ENCODE data around the gene SEC22A. TPM values are rescaled to one million over a fixed set of nuclear protein-coding genes. Genes with fewer than 3 reads are reported as not detected.

SEC22A gene
- total RNA-seq, 1 donor from 2014 or later, result 6.4 TPM

- H3K4me3 ChIP-seq, result no peak overlapping the region
- DNase-seq (ENCODE audit: low spot score in 2 of 2), result no peak
- TF ChIP-seq CTCF (IDR thresholded peaks at IDR 0.05), result no peak
- intact Hi-C loops (cut with DNase I), result no loop called here
- no peaks in the 10 kb centered on the region for H3K9me3 ChIP-seq
- H3K4me1 ChIP-seq, result no peaks in the 10 kb centered on the region
- H3K27me3 ChIP-seq, result no peaks in the 10 kb centered on the region
- peaks cover 26 to 58% of the 10 kb centered on the region in 2 donors for H3K36me3 ChIP-seq
- H3K27ac ChIP-seq, result no peak overlapping the region
These were observed 42.8 kb upstream of the SEC22A start for GRCh38 chr3:123158899-123159390.

GRCh38 chr3:123159926-123160635 is 41.7 kb upstream of the SEC22A start:
- H3K4me1 ChIP-seq, result no peaks in the 10 kb centered on the region
- intact Hi-C loops (cut with DNase I), result no loop called here
- no peak for TF ChIP-seq CTCF (IDR thresholded peaks at IDR 0.05)
- no peak for DNase-seq (ENCODE audit: low spot score in 2 of 2)
- H3K9me3 ChIP-seq, result no peaks in the 10 kb centered on the region
- no peaks in the 10 kb centered on the region for H3K27me3 ChIP-seq
- no peak overlapping the region for H3K4me3 ChIP-seq
- H3K36me3 ChIP-seq, result peaks cover 34 to 58% of the 10 kb centered on the region in 2 donors
- no peak overlapping the region for H3K27ac ChIP-seq

- TF ChIP-seq CTCF (IDR thresholded peaks at IDR 0.05), result no peak
- Histone ChIP-seq H3K4me1 (no peaks in the 10 kb centered on the region), H3K36me3 (peaks cover 30 to 53% of the 10 kb centered on the region in 2 donors), H3K27me3 (no peaks in the 10 kb centered on the region), H3K4me3 (no peak overlapping the region), H3K27ac (no peak overlapping the region), H3K9me3 (no peaks in the 10 kb centered on the region)
- DNase-seq (ENCODE audit: low spot score in 2 of 2), result no peak
- intact Hi-C loops (cut with DNase I), result no loop called here
These were observed 40.6 kb upstream of the SEC22A start for GRCh38 chr3:123161167-123161566.

GRCh38 chr3:123163141-123163540 is 38.6 kb upstream of the SEC22A start:
- no peaks in the 10 kb centered on the region for H3K27me3 ChIP-seq
- no peaks in the 10 kb centered on the region for H3K4me1 ChIP-seq
- no peak for TF ChIP-seq CTCF (IDR thresholded peaks at IDR 0.05)
- intact Hi-C loops (cut with DNase I), result no loop called here
- no peak overlapping the region for H3K4me3 ChIP-seq
- no peaks in the 10 kb centered on the region for H3K9me3 ChIP-seq
- H3K27ac ChIP-seq, result no peak overlapping the region
- DNase-seq (ENCODE audit: low spot score in 2 of 2), result no peak
- H3K36me3 ChIP-seq, result peaks cover 30 to 48% of the 10 kb centered on the region in 2 donors

- no peak for DNase-seq (ENCODE audit: low spot score in 2 of 2)
- H3K27me3 ChIP-seq, result no peaks in the 10 kb centered on the region
- peaks cover 26 to 41% of the 10 kb centered on the region in 2 donors for H3K36me3 ChIP-seq
- H3K4me3 ChIP-seq, result no peak overlapping the region
- H3K4me1 ChIP-seq, result no peaks in the 10 kb centered on the region
- no peaks in the 10 kb centered on the region for H3K9me3 ChIP-seq
- no peak for TF ChIP-seq CTCF (IDR thresholded peaks at IDR 0.05)
- intact Hi-C loops (cut with DNase I), result no loop called here
- no peak overlapping the region for H3K27ac ChIP-seq
These were observed 36.6 kb upstream of the SEC22A start for GRCh38 chr3:123165163-123165562.
